ENCODE results near the gene EME1.

The EME1 gene

DNA sequence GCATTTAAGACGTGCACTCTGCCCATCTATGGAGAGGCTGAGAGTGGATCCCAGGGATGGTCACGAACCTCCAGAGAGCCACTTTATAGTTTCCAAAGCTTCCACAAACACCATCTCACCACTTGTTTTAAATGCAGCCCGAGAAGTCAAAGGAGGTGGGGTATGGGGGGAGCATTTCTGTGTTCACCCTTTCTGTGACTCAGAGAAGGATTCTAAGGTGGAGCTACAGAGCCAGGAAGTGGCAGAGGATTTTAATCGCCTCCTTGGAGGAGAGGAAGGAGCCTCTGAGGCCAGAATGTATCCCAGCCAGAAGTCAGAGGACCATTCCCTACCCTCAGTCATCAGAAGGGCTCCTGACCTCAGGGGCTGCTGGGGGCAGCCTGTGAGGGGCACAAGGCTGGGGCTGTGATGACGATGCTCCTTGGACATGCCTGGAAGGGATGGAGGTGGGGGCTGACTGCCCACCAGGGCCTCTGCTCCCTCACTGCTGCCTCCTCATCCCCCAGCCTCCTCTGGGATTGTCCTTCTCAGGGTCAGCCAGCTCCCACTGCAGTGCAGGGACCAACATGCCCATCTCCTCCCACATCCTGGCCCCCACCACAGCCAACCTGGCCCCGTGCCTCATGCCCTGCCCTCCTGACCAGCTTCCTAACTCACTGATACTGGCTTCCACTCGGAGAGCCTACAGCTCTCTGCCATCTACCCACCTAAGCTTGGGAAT lies 24.3 kb upstream of the EME1 start:
- no peak for DNase-seq (ENCODE audit: low read depth in 2 of 2)

DNA sequence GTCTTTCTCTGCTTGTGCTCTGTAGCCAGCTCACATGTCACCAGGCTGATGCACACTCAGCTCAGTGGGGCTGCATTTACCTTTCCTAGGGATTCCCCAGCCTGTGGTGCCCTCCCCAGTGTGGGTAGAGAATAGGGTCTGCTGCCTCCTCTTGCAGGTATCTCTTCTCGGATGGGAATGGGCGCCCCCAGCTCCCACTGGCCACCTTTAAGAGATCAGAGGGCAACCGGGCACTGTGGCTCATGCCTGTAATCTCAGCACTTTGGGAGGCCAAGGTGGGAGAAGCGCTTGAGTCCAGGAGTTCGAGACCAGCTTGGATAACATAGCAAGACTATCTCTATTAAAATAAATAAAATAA lies 23.8 kb upstream of the EME1 start:
- DNase-seq (ENCODE audit: low read depth in 2 of 2): no peak

DNA sequence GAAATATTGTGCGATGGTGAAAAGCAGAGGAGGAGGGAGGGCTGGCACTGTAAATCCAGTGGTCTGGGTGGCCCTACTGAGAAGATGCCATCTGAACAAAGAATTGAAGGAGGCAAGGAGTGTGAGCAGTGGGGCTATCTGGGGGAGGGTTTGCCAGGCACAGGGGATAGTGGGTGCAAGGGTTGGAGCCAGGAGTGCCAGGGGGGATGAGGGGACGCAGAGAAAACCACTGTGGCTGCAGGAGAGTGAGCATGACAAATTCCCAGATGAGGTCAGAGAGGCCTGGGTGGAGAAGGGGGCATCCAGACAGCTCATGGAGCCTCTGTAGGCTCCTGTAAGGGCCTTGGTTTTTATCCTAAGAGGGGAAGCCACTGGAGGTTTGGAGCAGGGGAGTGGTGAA lies 22.3 kb upstream of the EME1 start:
- no peak for DNase-seq (ENCODE audit: low read depth in 2 of 2)

DNA sequence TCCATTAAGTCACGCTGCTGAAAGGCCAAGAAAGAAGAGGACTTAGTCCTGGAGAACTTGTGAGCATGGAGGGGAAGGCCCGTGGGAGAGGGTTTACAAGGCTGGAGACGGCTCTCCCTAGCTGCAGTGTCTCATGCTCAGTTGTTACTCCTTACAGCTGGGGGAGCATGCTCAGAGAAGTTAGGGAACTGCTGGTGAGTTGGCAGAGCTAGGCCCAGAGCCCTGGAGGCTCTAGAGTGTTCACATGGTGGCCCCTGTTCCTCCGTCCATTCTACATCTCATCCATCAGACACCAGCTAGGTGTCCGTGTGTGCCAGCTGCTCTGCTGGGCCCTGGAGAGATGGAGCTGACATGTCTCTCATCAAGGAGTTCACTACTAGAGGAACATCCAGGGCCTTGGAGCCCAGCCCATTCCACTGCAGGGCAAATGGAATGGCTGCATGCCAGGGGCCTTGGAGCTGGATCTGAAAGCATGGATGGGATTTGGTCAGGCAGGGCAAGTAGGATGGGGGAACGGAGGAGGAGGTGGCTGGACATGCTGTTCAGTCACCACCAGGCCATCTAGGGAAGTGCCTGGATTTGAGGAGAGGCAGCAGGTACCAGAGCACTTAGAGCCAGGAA lies 20.8 kb upstream of the EME1 start:
- DNase-seq (ENCODE audit: low read depth in 2 of 2): no peak

DNA sequence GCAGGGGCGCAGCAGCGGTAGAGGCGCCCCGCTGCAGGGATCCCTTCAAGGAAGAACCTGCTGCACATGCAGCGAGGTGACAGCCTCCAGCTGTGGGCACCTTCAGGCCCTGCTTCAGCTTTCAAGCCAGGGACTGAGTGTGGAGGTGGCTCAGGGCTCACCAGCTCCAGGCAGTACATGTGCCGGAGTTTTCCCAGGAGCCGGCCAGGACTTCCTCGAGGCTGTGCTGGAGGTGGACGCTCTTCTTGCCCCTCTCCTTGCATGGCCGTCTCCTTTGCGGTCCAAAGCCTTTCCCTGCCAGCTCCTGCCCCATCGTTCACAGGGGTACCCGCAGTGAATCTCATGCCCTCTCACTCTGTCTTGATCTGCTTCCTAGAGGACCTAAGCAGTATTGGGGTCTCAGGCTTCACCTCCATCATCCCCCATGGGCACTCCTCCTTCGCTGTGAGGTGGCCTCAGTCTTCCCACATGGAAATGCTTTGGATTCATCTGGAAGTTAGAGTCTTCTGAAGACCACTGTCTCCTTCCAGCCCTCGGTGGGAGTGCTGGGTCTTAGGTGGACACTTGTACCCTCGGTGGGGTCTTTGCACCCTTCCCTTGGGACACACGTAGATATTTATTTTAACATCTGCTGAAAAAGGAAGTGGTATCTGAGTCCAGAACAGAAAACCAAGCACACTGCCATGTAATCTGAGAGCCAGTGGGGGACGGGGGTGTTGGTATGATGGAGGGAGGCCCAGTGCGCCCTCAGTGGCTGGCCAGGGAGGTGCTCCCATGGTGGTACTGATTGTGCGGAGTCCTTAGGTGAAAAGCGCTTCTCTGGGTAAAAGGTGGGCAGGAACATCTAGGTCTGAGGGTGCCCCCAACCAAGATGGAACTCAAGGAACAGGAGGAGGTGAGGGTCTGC lies 20.1 kb upstream of the EME1 start:
- DNase-seq (ENCODE audit: low read depth in 2 of 2): no peak

DNA sequence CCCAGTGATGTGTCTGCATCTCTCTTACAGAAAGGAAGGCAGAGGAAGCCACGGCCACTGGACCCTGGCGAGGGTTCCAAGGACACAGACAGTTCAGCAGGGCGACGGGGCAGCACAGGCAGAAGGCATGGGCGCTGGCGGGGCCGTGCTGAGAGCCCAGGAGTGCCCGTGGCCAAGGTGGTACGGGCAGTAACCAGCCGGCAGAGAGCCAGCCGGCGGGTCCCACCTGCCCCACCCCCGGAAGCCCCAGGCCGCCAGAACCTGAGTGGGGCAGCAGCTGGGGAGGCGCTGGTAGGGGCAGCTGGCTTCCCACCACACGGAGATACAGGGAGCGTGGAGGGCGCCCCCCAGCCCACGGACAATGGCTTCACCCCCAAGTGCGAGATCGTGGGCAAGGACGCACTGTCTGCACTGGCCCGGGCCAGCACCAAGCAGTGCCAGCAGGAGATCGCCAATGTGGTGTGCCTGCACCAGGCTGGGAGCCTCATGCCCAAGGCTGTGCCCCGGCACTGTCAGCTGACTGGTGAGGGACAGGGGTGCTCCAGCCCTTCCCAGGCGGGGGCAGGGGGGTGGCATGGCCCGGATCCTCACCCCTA lies 19.3 kb upstream of the EME1 start:
- no peak for DNase-seq (ENCODE audit: low read depth in 2 of 2)

DNA sequence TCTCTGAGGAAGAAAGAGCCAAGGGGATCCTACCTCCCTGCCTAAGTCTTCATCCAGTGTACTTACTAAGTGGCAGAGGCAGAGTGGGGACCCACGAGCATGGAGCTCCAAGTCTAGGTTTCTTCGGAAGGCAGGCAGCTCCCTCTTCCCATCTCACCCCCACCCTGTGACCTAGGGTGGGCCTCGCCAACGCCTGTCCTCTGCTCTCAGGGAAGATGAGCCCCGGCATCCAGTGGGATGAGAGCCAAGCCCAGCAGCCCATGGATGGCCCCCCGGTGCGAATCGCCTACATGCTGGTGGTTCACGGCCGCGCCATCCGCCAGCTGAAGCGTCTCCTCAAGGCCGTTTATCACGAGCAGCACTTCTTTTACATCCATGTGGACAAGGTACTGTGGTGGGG lies 18.8 kb upstream of the EME1 start:
- no peak for DNase-seq (ENCODE audit: low read depth in 2 of 2)

DNA sequence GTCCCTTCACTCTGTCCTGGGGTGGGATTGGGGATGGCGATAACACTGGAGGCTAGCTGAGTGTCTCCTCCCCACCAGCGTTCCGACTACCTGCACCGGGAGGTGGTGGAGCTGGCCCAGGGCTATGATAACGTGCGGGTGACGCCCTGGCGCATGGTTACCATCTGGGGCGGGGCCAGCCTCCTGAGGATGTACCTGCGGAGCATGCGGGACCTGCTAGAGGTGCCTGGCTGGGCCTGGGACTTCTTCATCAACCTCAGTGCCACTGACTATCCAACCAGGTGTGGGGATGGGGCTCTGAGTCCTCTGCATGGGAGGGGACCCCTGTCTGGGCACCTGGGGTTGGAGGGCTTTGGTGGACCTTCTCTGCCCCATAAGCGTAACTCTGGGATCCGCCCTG lies 18.3 kb upstream of the EME1 start:
- DNase-seq (ENCODE audit: low read depth in 2 of 2): no peak

DNA sequence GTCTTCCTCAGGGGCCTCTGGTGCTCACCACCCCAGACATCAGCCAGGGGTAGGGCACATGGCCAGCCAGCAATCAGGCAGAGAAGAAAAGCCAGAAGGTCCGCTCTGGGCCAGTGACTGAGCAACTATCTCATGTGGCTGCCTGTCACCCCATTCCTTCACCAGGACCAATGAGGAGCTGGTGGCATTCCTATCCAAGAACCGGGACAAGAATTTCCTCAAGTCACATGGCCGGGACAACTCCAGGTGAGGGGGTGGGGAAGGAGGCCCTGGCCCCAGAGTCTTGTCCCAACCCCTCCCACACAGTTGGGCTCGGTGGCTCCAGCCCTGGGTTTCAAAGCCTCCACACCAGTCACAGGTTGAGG lies 17.7 kb upstream of the EME1 start:
- no peak for DNase-seq (ENCODE audit: low read depth in 2 of 2)

DNA sequence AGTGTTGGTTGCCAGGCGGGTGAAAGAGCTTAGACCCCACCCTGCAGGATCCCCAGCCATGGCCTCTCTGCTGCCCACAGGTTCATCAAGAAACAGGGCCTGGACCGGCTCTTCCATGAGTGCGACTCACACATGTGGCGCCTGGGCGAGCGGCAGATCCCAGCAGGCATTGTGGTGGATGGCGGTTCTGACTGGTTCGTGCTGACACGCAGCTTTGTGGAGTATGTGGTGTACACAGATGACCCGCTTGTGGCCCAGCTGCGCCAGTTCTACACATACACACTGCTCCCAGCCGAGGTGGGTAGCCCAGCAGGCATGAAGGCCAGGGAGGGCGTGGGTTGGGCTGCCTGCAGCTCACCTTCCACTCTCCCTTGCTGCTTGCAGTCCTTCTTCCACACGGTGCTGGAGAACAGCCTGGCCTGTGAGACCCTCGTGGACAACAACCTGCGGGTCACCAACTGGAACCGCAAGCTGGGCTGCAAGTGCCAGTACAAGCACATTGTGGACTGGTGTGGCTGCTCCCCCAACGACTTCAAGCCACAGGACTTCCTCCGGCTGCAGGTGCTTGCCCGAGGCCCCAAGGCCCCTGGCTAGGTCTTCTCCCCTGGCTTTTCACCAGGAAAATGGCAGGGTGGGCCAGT lies 17.2 kb upstream of the EME1 start:
- no peak for DNase-seq (ENCODE audit: low read depth in 2 of 2)

DNA sequence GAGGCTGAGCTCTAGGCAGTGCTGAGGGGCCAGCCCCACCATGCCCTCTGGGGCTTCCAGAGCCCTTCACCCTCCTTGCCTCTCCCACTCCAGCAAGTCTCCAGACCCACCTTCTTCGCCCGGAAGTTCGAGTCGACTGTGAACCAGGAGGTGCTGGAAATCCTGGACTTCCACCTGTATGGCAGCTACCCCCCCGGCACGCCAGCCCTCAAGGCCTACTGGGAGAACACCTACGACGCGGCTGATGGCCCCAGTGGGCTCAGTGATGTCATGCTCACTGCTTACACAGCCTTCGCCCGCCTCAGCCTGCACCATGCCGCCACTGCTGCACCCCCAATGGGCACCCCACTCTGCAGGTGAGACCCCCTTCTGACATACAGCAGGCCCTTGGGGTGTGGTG lies 16.6 kb upstream of the EME1 start:
- no peak for DNase-seq (ENCODE audit: low read depth in 2 of 2)

DNA sequence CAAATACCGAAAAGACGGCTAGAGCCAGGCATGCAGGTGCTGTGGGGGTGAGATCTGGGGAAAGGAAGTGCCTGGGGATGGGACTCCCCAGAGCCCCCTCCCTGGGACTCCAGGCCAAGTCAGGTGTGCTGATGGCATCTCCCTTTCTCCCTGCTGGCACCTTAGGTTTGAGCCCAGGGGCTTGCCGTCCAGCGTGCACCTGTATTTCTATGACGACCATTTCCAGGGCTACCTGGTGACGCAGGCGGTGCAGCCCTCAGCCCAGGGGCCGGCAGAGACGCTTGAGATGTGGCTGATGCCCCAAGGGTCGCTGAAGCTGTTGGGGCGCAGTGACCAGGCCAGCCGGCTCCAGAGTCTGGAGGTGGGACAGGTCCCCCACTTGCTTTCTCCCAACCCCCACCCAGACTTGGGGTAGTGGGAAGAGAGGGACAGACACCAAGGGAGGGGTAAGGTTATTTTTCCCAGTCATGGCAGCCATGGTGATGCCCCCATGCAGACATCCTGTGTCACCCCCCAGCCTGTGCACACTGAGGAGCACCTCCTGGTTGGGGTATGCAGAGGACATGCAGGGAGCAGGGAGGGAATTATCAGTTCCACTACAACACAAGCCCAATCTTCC lies 16.0 kb upstream of the EME1 start:
- no peak for DNase-seq (ENCODE audit: low read depth in 2 of 2)

DNA sequence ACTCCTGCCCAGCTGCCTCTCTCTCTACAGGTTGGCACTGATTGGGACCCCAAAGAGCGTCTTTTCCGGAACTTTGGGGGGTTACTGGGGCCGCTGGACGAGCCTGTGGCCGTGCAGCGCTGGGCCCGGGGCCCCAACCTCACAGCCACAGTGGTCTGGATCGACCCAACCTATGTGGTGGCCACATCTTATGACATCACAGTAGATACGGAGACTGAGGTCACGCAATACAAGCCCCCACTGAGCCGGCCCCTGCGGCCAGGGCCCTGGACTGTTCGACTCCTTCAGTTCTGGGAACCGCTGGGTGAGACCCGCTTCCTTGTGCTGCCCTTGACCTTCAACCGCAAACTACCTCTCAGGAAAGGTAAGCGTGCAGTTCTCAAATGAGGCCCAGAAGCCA lies 14.9 kb upstream of the EME1 start:
- DNase-seq (ENCODE audit: low read depth in 2 of 2): no peak

DNA sequence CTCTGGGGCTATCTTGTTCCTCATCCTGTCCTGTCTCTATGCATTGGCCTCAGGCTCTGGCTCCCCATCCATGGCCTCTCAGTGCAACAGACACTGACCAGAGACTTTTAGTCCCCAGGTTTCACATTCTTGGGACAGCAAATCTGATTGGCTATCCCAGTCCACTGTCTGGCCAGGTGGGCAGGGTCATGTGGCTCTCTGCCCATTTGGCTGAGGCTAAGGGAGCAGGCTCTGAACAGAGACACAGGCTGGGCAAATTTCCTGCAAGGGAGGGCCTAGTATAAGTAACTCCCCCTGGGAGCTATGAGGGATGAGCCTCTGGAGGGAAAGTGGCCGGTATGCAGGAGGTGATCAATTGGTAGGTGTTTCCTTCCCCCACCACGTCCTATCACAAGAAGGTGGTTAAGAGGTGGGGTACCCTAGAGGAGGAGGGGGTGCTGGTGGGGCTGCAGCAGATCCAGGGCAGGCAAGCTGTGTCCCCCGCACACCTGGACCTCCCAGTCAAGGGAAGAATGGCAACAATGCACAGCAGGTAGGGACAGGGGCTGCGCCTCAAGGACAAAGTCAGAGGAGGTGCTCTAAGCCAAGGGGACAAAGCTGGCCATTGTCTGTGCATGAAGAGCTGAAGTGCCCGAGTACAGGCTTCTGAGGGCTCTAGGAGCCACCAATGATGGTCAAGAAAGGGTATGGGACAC lies 13.9 kb upstream of the EME1 start:
- no peak for DNase-seq (ENCODE audit: low read depth in 2 of 2)

DNA sequence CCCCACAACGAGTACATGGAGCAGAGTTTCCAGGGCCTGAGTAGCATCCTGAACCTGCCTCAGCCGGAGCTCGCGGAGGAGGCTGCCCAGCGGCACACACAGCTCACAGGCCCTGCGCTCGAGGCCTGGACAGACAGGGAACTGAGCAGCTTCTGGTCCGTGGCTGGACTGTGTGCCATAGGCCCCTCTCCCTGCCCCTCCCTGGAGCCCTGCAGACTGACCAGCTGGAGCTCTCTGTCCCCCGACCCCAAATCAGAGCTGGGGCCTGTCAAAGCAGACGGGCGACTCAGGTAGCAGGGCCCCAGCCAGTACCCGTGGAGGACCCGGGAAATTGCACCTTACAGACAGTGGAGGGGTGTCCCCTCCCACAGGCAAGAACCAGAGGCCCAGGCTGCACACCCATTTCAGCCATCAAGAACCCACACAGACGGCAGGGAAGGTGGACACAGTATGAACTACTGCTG lies 13.0 kb upstream of the EME1 start:
- no peak for DNase-seq (ENCODE audit: low read depth in 2 of 2)

DNA sequence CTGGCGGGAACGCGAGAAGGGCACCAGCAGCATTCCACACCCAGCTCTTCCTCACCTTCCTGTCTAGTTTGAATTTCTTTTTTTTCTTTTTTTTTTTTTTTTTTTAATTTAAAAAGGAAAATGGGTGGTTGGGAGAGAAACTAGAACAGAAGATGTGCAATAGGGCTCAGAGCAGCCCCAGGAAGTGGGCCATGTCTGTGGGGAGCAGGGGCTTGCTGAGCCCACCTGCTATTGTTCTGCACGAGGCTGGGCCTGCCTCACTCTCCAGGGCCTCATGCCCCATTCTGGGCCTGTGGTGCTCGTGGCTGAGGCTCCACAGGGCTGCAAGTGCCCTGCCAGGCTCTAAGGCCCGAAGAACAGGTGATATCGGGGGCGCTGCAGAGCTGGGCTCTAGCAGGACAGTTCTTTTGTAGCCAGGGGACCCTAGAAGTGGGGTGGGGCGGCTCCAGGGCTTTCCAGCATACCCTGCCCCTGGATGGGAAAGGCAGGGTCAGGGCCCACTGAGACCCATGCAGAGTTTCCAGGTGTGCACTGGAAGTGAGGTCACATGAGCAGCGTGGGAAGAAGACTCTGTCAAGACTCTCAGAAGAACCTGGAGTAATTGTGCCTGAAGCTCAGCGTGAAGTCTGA lies 12.4 kb upstream of the EME1 start:
- no peak for DNase-seq (ENCODE audit: low read depth in 2 of 2)

DNA sequence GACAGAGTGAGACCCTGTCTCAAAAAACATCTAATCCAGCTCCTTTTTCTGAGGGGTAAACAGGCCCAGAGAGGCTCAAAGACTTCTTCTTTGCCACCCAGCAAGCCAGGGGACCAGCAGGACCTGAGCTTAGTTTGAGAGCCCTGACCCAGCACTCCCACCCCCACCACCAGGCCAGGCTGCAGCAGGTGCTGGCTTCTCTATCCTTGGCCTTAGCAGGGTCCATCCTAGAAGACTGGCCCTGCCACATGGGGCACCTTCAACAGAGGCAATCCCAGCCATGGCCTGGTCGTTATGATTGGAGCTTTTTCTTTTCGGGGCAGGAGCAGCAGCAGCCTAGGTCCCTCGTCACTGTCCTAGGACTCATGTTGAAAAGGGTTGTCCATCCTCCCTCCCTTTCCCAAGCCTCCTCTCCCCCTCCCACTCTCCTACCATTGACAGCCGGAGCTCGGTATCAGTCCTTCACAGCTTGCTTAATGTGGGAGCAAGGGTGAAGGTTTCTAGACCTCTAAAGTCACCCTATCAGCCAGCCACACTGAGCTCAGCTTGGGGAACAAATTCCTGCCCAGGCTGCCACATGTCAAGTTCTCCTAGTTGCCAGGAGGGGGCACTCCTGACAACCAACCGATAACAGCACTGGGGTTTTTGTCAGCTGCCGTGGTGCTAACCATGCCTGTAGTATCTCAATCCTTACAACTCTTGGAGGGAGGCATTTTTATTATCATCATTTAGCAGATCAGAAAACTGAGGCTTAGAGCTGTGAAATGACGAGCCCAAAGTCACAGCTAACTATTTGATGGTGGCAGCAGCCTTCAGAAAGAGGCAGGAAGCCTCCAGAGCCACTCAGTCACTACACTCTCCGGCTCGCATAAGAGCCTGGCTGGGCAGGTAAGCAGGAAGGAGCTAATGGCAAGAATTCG lies 11.2 kb upstream of the EME1 start:
- no peak for DNase-seq (ENCODE audit: low read depth in 2 of 2)

DNA sequence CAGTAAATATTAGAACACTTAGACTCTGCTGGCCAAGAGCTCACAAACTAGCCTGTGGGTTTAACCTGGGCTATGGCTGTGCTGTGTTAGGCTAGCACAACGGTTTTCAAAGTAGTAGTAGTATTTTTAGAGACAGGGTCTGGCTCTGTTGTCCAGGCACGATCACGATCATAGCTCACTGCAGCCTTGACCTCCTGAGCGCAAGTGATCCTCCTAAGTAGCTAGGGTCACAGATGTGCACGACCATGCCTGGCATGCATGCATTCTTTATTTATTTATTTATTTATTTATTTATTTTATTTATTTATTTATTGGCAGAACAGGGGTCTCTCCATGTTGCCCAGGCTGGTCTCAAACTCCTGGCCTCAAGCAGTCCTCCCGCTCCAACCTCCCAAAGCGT lies 10.4 kb upstream of the EME1 start:
- no peak for DNase-seq (ENCODE audit: low read depth in 2 of 2)

Measured in fibroblast of skin of left quadriceps (primary cell).